Measurements from ENCODE around the gene RSRP1. TPM values are rescaled to one million over a fixed set of nuclear protein-coding genes. Genes with fewer than 3 reads are reported as not detected.

Gene RSRP1
- total RNA-seq, 1 donor = 51.2 TPM

GRCh38 chr1:25247829-25248754 lies 838 bp upstream of the RSRP1 start:
- TF ChIP-seq CTCF (IDR thresholded peaks at IDR 0.05; ENCODE audit: insufficient read depth, low read length) = peak; percentile 14
- DNase-seq (ENCODE audit: low read depth) = no peak
- H3K4me3 ChIP-seq (ENCODE audit: low read depth, low read length) = peak overlapping the region; percentile 100

- DNase-seq (ENCODE audit: low read depth) = no peak
- TF ChIP-seq CTCF (IDR thresholded peaks at IDR 0.05; ENCODE audit: insufficient read depth, low read length) = peak; percentile 10
- H3K4me3 ChIP-seq (ENCODE audit: low read depth, low read length) = peak overlapping the region; percentile 100
Measured at GRCh38 chr1:25246600-25247023, 642 bp downstream of the RSRP1 start.

GRCh38 chr1:25245809-25246599 lies 1.2 kb downstream of the RSRP1 start:
- peak; percentile 52 for DNase-seq (ENCODE audit: low read depth)
- TF ChIP-seq CTCF (IDR thresholded peaks at IDR 0.05; ENCODE audit: insufficient read depth, low read length) = no peak
- H3K4me3 ChIP-seq (ENCODE audit: low read depth, low read length) = peak overlapping the region; percentile 100

GRCh38 chr1:25245393-25245792 lies 1.9 kb downstream of the RSRP1 start:
- DNase-seq (ENCODE audit: low read depth) = no peak
- no peak for TF ChIP-seq CTCF (IDR thresholded peaks at IDR 0.05; ENCODE audit: insufficient read depth, low read length)
- peak overlapping the region; percentile 100 for H3K4me3 ChIP-seq (ENCODE audit: low read depth, low read length)

- no peak overlapping the region for H3K4me3 ChIP-seq (ENCODE audit: low read depth, low read length)
Measured at GRCh38 chr1:25243907-25244306, 3.3 kb downstream of the RSRP1 start.

More at GRCh38 chr1:25243907-25244306, 3.3 kb downstream of the RSRP1 start:
- no peak for TF ChIP-seq CTCF (IDR thresholded peaks at IDR 0.05; ENCODE audit: insufficient read depth, low read length)
- DNase-seq (ENCODE audit: low read depth) = no peak

All from fibroblast of the aortic adventitia (primary cell).